ENCODE results near the gene CENPU. TPM values are rescaled to one million over a fixed set of nuclear protein-coding genes. Genes with fewer than 3 reads are reported as not detected.

Gene CENPU
- total and polyA plus RNA-seq, 2 donors (not counting 1 experiment from before 2014, with no cell fraction given), result 1.6 to 2.1 TPM

GRCh38 chr4:184722798-184723197 lies 11.1 kb downstream of the CENPU start:
- peaks cover 1% of the 10 kb centered on the region for H3K79me2 ChIP-seq (ENCODE audit: control insufficient read depth, insufficient read depth, low read length)
- ChIA-PET CTCF (no interaction called here), POLR2A (no interaction called here)
- TF ChIP-seq, protein P1, sequence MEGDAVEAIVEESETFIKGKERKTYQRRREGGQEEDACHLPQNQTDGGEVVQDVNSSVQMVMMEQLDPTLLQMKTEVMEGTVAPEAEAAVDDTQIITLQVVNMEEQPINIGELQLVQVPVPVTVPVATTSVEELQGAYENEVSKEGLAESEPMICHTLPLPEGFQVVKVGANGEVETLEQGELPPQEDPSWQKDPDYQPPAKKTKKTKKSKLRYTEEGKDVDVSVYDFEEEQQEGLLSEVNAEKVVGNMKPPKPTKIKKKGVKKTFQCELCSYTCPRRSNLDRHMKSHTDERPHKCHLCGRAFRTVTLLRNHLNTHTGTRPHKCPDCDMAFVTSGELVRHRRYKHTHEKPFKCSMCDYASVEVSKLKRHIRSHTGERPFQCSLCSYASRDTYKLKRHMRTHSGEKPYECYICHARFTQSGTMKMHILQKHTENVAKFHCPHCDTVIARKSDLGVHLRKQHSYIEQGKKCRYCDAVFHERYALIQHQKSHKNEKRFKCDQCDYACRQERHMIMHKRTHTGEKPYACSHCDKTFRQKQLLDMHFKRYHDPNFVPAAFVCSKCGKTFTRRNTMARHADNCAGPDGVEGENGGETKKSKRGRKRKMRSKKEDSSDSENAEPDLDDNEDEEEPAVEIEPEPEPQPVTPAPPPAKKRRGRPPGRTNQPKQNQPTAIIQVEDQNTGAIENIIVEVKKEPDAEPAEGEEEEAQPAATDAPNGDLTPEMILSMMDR (IDR thresholded peaks at IDR 0.05), result no peak
- no peak for TF ChIP-seq EZH2 (IDR thresholded peaks at IDR 0.05; ENCODE audit: borderline replicate concordance, insufficient read depth, low read depth, low read length, poor library complexity, severe bottlenecking)
- H3K9ac ChIP-seq (ENCODE audit: low read length), result no peak overlapping the region
- H2AFZ ChIP-seq (ENCODE audit: insufficient read depth, low read depth, low read length, poor library complexity, severe bottlenecking), result no peak overlapping the region
- H3K27ac ChIP-seq (ENCODE audit: low read length in 2 of 2), result no peak overlapping the region
- no peaks in the 10 kb centered on the region for H4K20me1 ChIP-seq (ENCODE audit: control insufficient read depth, insufficient read depth, low read length, poor library complexity, severe bottlenecking)
- H3K36me3 ChIP-seq (replicated peaks in 1 of 2; ENCODE audit: control extremely low read depth in 1 of 2, control insufficient read depth in 1 of 2, extremely low read depth in 1 of 2, insufficient read depth in 2 of 2, low read length in 1 of 2), result peaks cover 0 to 2% of the 10 kb centered on the region in 2 experiments
- no peak overlapping the region for H3K27ac Mint-ChIP-seq
- peaks cover 0 to 17% of the 10 kb centered on the region in 2 donors for H3K4me1 ChIP-seq (ENCODE audit: control insufficient read depth in 2 of 2, insufficient read depth in 2 of 2, low read length in 2 of 2)
- peaks cover 20% of the 10 kb centered on the region for H3K4me1 Mint-ChIP-seq
- H3K4me3 Mint-ChIP-seq, result no peak overlapping the region
- DNase-seq (no peak), ATAC-seq (ENCODE audit: low read depth) (no peak)
- H3K27me3 ChIP-seq (replicated peaks in 1 of 4; ENCODE audit: control extremely low read depth in 1 of 4, control insufficient read depth in 3 of 4, insufficient read depth in 4 of 4, low read length in 3 of 4), result no peaks in the 10 kb centered on the region
- intact Hi-C loops (cut with micrococcal nuclease), result no loop called here
- WGBS (ENCODE audit: insufficient coverage), result 80% methylated on average over 1 of the region's 1 CpG
- H3K9me3 Mint-ChIP-seq (ENCODE audit: insufficient read depth), result peaks cover 6% of the 10 kb centered on the region
- no peaks in the 10 kb centered on the region for H3K27me3 Mint-ChIP-seq
- peaks cover 0 to 5% (median 4%) of the 10 kb centered on the region in 3 donors for H3K9me3 ChIP-seq (ENCODE audit: control extremely low read depth in 1 of 3, control insufficient read depth in 2 of 3, insufficient read depth in 1 of 3, low read length in 2 of 3)
- H3K4me3 ChIP-seq (ENCODE audit: control extremely low read depth in 1 of 5, extremely low read depth in 1 of 5, insufficient read depth in 1 of 5, low read depth in 2 of 5, low read length in 4 of 5), result no peak overlapping the region
- no peak overlapping the region for H3K4me2 ChIP-seq (replicated peaks; ENCODE audit: low read depth, low read length, poor library complexity, severe bottlenecking)

GRCh38 chr4:184721254-184721653 lies 12.6 kb downstream of the CENPU start:
- Histone ChIP-seq H4K20me1 (ENCODE audit: control insufficient read depth, insufficient read depth, low read length, poor library complexity, severe bottlenecking) (no peaks in the 10 kb centered on the region), H3K27me3 (replicated peaks in 1 of 4; ENCODE audit: control extremely low read depth in 1 of 4, control insufficient read depth in 3 of 4, insufficient read depth in 4 of 4, low read length in 3 of 4) (no peaks in the 10 kb centered on the region), H3K27ac (ENCODE audit: low read length in 2 of 2) (no peak overlapping the region), H3K36me3 (replicated peaks in 1 of 2; ENCODE audit: control extremely low read depth in 1 of 2, control insufficient read depth in 1 of 2, extremely low read depth in 1 of 2, insufficient read depth in 2 of 2, low read length in 1 of 2) (peaks cover 0 to 2% of the 10 kb centered on the region in 2 experiments), H2AFZ (ENCODE audit: insufficient read depth, low read depth, low read length, poor library complexity, severe bottlenecking) (no peak overlapping the region), H3K9me3 (ENCODE audit: control extremely low read depth in 1 of 3, control insufficient read depth in 2 of 3, insufficient read depth in 1 of 3, low read length in 2 of 3) (peaks cover 0 to 5% (median 4%) of the 10 kb centered on the region in 3 donors), H3K79me2 (ENCODE audit: control insufficient read depth, insufficient read depth, low read length) (peaks cover 4% of the 10 kb centered on the region), H3K4me3 (ENCODE audit: control extremely low read depth in 1 of 5, extremely low read depth in 1 of 5, insufficient read depth in 1 of 5, low read depth in 2 of 5, low read length in 4 of 5) (no peak overlapping the region), H3K4me2 (replicated peaks; ENCODE audit: low read depth, low read length, poor library complexity, severe bottlenecking) (no peak overlapping the region), H3K4me1 (ENCODE audit: control insufficient read depth in 2 of 2, insufficient read depth in 2 of 2, low read length in 2 of 2) (peaks cover 0 to 7% of the 10 kb centered on the region in 2 donors), H3K9ac (ENCODE audit: low read length) (no peak overlapping the region)
- H3K27ac Mint-ChIP-seq, result no peak overlapping the region
- intact Hi-C loops (cut with micrococcal nuclease), result no loop called here
- DNase-seq (no peak), ATAC-seq (ENCODE audit: low read depth) (no peak)
- H3K9me3 Mint-ChIP-seq (ENCODE audit: insufficient read depth), result peaks cover 6% of the 10 kb centered on the region
- POLR2A ChIA-PET, result no interaction called here
- H3K4me3 Mint-ChIP-seq, result no peak overlapping the region
- CTCF ChIA-PET, result no interaction called here
- no peak for TF ChIP-seq EZH2 (IDR thresholded peaks at IDR 0.05; ENCODE audit: borderline replicate concordance, insufficient read depth, low read depth, low read length, poor library complexity, severe bottlenecking)
- TF ChIP-seq, protein P1 (IDR thresholded peaks at IDR 0.05), result no peak
- H3K4me1 Mint-ChIP-seq, result peaks cover 18% of the 10 kb centered on the region
- H3K27me3 Mint-ChIP-seq, result no peaks in the 10 kb centered on the region
